SH-SY5Y (cell line): Measurements from ENCODE around the gene ONECUT2.

ENCODE experiments used
- GATA2 ChIP-seq: IDR thresholded peaks from 2 replicates; pipeline ENCODE4 v1.6.1; 2011; ENCODE audit warnings: mild to moderate bottlenecking, low read depth, low read length
- GATA3 ChIP-seq: IDR thresholded peaks from 2 replicates; pipeline ENCODE4 v1.6.1; 2011; ENCODE audit warnings: low read depth, mild to moderate bottlenecking, low read length, moderate library complexity

DNA sequence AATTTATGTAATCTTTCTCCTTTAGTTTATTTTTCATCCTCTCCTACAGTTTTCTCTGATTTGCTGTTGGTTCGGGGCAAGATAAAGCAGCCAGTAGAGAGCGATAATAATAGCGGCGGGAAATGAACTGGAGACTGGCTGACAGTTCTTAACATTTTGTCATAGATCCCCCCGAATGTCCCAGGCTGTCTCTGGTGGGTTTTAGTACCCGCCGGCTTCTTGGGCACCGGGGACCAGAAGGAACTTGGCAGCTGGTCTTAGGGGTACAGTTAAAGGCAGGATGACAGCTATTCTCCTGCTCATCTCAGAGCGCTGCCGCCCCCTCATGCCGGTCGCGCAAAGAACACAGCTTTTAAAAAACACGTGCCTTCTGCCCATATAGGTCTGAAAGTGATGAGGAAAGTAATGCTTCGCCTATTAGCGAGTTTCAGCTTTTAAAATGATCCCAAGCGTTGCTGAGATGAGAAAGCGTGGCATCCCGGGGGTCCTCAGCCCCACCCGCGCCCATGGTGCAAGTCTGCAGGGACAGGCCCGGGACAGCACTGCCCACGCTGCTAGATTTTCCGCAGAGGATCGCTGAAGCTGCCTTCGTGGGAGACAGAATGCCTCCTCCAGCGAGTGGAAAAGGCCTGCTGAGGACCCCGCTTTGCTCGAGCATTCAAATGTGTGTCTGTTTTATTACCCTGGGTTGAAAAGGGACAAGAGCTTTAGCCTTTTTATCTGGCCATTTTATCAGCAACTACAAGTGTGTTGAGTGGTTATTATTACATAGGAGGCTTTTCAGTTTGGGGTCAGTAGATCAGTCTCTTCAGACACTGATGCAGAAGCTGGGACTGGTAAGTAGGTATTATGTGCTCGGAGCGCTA, 3.8 kb downstream of the ONECUT2 start:
- TF ChIP-seq GATA2 = no peak
- TF ChIP-seq GATA3 = no peak
